22Rv1 (cell line): ENCODE measurements around the gene HS3ST3A1.

Experiments used
- H3K27ac ChIP-seq: fragments of 450-650 bp; 2 replicates; pipeline ENCODE4 v1.5.1; 2017
- CTCF ChIP-seq: fragments of 450-650 bp; IDR thresholded peaks from 2 replicates; pipeline ENCODE4 v1.5.1; 2017; ENCODE audit warnings: mild to moderate bottlenecking
- ZFX ChIP-seq: fragments of 450-650 bp; IDR thresholded peaks from 2 replicates; pipeline ENCODE4 v1.6.1; 2017; ENCODE audit warnings: antibody characterized with exemption, borderline replicate concordance

Gene HS3ST3A1

GRCh38 chr17:13460261-13461000 is 141.3 kb downstream of the HS3ST3A1 start:
- H3K27ac ChIP-seq, result no peak overlapping the region
- no peak for TF ChIP-seq ZFX
- TF ChIP-seq CTCF, result no peak

- H3K27ac ChIP-seq, result no peak overlapping the region
- TF ChIP-seq CTCF (no peak), ZFX (no peak)
These were observed 143.9 kb downstream of the HS3ST3A1 start for GRCh38 chr17:13457783-13458182.
